Measurements from ENCODE around the gene GALR1.

GALR1 gene

GRCh38 chr18:77321823-77322805, 72.5 kb downstream of the GALR1 start:
- DNase-seq (ENCODE audit: low read depth): no peak

- no peak for DNase-seq (ENCODE audit: low read depth)
Observed at GRCh38 chr18:77323640-77324299, 74.1 kb downstream of the GALR1 start.
